Stimulated activated CD4-positive, alpha-beta T cell treated with anti-CD3 and anti-CD28 coated beads, Interleukin-2, amount 100 ng/mL, for 4 hours (primary cell): Measurements from ENCODE around the gene KAZN.
"Not testable (repeated sequence)": the region's sequence is repeated elsewhere in the genome, so short reads cannot be mapped to it uniquely, and the experiment has no call there.

Experiments used
- DNase-seq: peaks from one replicate; pipeline ENCODE4 v3.0.0-alpha.2; 2020; ENCODE audit warnings: low read depth

The KAZN gene

DNA sequence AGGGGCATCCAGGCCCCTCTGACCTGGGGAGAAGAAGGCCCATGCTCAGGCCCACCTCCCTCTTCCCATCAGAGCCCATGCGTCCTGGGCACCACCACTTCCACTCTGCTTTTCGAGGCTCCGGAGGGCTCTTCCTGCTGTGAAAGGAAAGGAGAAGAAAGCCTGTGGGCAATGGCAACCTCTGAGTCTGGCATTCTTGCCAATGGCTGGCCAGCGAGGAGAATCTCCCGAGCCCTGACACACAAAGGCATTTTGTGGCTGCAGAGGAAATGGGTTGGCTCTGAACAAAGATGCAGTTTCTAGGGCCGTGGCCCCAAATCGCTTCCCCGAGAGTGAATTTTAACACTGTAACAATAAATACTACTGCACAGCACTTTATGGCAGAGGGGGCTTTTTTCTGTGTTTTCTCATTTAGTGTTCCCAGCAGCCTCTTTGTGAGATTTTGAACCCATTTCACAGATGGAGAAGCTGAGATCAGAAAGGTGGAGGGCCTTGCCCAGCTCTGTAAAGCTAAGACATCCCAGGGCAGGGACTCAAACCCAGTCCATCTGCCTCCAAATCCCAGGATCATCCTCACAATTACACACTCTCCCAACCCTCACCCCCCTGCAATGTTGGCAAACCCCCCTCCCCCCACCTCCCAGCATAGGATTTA lies 519.3 kb downstream of the KAZN start:
- no peak for DNase-seq

DNA sequence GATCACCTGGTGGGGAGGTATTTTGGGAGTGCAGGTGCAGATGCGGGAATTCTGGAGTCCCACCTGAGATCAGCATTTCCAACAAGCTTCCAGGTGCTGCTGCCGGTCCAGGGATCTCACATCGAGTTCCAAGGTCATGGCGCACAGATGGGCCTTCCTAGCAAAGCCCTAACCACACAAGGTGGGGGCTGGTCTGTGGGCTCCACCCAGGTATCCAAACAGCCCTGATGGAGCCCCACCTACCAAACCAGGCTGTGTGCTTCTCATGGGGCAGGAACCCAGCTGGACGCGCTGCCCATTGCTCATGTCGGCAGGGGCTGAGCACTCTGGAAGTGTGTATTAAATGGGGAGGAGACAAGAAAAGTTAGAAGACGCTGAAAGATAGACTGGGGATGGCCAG lies 520.1 kb downstream of the KAZN start:
- DNase-seq, result no peak

DNA sequence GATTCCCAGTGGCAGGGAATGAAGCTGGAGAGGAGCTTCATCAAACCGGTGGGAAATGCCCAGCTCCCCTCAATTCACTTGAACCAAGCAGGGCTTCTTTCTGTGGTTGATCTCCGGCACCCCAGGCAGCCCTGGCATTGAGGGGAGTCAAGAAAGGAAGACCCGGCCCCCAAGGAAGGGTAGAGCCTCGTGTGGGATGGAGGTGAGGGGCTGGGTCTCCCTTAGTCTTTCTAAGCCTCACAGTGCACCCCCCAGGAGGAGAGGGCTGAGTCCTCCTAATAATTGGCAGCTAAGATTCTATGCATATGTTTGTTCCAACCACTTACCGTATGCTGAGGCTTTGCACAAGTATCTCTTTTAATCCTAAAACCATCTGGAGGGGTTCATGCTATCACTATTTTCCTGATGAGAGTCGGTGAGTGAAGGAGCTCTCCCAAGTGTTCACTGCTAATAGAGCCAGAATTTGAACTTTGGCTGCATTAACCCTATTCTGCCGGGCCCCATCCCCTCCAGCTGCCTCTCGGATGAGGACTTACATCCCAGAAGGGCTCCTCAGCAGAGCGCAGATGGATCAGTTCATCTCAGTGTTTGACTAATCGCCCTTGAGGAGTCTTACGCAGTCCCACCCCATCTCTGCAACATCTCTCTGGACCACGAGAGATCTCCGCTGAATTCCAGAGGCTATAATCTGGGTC lies 521.9 kb downstream of the KAZN start:
- no peak for DNase-seq

DNA sequence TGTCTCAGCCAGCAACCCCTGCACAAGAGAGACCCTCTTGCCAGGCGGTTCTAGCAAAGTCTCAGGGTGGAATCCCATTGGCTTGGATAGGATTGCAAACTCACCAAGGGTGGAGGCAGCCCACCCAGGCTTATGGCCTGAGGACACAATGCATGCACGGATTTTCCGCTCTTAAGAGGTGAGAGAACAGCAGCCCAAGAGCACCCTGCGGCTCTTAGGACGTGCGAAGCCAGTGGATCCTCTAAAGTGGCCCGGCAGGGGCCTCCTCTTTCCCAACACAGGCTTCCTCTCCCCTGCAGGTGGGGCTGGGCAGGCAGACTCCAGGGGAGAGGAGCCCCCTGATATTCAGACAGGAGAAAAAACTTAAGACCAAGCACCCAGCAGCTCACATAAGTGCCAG lies 523.8 kb downstream of the KAZN start:
- no peak for DNase-seq

DNA sequence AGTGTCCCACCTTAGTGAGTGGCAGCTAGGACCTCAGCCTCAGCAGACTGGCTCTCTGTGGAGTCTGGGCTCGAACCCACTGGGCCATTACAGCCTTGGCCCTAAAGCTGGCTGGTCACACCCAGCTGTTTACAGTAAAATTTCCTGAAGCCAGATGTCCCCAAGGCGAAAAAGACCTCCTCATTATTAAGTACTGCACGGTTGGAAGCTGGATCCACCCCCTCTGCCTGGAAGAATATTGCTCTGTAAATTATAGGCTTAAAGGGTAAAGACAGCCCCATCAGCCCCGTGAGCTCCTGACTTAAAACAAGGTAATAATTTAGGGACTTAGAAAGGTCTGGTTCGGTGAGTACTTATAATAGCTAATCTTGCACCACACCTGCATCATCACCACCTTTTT lies 524.8 kb downstream of the KAZN start:
- no peak for DNase-seq

DNA sequence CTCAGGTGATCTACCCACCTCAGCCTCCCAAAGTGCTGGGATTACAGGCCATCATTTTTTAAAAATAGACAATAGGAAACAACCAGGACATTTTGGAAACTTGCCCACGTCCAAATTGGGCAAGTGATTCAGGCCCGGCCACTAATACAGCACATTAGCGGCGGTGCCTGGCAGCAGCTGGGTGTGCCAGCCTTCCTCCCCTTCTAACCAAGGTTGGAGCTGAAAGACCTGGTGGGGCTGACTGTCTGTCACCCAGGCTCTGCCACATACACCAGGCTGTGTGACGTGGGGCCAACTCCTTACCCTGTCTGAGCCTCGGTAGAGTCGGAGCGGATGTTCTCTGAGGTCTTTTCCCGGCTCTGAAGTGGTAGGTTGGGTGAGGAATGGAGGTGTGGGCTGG lies 525.4 kb downstream of the KAZN start:
- DNase-seq, result no peak

DNA sequence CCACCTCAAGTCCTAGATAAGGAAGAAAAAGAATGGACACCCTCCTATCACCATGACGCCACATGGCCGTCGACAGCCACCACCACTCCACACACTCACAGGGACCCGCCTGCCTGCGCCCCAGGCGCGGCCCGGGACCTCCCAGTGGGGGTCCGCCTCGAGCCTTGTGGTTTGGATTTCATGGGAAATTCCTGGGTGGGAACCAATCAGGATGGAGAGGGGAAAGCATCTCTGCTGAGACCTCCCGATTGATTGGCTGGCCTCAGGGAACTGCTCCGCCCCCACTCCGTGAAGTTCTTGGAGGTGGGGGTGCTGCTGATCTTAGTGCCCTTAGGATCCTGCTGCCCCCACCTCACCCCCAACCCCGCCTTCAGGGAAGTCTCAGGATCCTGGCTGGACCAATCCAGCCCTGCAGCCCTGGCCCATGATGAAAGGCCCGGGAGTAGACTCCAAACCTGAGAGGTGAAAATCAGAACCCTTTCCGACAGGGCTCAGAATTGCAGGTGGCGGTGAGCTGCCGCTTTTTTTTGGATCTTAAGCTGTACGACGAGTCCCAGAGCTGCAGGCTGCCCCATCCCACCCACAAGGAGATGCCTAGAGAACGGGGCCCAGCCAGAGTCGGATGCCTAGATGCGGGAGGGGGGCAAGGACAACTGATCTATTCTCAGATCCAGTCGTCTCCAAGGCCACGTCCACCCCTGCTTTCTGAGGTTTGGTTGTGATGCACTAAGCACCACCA lies 526.0 kb downstream of the KAZN start:
- no peak for DNase-seq

DNA sequence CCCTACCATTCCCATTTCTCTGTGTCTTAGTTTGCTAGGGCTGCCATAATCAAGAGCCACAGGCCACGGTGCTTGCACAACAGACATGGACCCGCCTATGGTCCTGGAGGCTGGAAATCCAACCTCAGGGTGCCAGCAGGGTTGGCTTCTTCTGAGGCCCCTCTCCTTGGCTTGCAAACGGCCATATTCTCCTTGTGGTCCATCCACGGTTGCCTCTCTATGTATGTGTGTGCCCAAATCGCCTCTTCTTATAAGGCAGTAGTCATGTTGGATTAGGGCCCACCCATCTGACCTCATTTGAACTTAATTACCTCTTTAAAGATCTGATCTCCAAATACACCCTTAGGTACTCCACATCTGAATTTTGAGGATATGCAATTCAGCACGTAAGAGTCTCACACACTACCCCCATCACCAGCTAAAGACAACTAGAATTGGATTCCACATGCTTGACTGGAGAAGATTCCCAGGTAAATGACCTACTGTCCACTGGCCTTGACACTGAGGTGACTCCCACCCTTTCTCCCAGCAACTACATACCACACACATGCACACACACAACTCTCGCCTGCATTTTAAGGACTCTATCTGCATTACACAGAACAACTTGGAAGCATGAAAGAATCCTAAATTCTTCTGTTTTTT lies 526.7 kb downstream of the KAZN start:
- no peak for DNase-seq

DNA sequence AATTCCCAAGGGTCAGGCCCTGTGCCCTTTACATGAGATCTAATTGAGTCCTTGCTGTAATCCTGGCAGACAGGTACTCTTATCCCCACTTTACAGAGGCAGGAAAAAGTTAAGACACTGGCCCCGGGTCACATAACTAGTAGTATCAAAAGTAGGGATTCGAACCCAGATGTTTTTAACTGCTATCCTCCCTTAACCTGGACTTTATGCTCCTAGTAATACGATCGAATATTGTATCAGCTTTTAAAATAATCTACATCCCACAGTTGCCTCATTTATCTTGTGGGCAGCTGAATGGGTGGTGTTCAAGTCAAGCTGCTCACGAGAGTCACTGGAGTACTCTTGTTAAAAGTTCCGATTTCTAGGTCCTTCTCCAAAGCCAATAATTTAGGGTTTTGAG lies 529.6 kb downstream of the KAZN start:
- DNase-seq, result no peak

DNA sequence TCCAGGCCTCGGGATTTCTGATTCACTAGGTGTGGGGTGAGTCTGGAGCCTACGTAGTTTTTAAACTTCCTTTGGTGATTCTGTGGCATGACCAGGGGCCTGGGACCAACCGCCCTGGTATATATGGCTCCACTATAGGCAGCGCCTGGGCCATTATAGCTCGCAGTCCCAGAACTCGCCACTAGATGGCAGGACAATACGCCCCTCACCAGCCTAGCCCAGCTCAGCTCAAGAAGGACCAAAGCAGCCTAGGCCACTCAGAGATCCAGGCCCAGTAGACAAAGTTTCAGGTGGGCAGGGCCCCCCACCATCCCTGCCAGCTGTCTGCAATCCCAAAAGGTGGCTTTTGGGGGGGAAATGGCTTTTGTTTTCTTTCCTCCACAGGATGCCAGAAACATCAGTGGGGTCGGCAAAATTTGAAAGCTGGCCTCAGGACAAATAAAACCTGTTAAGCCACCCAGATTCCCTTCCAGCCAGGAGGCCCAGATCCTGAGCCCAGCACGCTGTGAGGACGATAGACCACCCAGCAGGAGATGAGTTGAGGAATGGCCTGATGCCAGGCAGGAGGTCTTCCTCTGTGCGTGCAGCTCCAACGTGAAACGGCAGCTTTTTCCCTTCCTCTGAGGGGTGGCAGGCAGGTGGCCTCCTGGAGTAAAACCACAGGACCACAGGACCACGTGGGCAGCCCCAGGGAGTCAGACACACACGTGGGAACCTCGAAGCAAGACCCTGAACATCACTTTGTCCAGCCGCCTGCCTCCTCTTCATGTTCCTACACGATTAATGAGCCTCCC lies 530.2 kb downstream of the KAZN start:
- peak; percentile 41 for DNase-seq

DNA sequence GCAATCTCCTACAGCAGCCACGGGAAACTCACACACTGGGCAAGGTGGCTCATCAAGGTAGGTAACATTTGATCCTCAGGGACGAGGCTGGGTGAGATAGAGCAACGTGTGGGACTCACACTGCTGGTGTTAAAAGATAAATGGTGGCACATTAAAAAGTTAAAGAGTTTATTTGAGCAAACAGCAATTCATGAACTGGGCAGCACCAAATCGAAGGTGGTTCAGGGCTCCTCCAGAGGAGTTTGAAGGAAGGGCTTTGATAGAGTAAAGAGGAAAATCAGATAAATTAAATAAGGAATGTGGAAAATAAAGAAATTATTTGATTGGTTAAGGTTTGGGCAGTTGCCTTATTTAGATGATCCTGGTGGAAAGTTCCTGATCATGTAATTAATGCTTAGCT lies 531.5 kb downstream of the KAZN start:
- DNase-seq, result no peak

DNA sequence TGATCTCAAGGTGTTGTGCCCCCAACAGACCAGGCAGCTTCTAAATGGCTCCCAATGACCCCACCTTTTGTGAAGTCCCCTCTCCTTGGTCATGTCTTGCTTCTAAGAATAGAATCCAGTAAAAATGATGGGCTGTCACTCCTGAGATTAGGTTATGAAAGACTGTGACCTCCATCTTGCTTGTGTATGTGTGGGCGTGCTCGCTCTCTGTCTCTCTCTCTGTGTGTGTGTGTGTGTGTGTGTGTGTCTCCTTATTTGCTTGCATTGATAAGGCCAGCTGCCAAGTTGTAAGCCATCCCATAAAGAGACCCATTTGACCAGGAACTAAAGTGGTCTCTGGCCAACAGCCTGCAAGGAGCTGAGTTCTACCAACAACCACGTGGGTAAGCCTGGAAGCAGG lies 532.1 kb downstream of the KAZN start:
- no peak for DNase-seq

DNA sequence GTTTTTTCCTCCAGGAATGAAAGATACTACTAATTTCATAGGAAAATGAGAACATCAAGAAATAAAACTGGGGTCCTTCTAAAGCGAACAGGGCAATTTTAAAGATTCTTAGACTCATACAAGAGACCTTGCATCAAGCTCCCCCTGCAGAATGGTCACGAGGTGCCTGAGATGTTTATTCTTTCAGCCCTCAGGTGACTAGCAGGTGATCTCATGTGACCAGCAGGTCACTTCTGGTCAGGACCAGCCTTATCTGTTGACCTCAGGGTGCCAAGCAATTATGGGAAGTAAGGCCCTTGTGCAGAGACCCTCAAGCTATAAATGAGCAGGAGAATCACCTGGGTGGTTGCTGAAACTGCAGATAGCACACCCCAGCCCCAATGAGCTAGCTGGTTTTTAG lies 534.5 kb downstream of the KAZN start:
- DNase-seq, result no peak

DNA sequence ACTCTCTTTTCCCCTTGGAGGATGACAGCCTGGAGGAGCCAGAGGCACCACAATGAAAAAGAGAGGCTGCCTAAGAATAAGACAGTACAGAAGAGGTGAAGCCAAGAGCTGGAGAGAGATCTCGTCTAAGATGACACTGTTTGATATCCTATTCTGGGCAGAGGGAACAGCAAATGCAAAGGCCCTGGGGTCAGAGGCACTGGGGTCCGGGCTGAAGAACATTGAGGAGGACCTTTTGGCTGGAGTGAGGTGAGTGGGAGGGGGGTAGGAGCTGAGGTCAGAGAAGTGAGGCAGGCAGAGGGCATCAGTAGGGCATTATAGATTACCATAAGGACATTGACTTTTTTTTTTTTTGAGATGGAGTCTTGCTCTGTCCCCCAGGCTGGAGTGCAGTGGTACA lies 535.8 kb downstream of the KAZN start:
- DNase-seq, result no peak

DNA sequence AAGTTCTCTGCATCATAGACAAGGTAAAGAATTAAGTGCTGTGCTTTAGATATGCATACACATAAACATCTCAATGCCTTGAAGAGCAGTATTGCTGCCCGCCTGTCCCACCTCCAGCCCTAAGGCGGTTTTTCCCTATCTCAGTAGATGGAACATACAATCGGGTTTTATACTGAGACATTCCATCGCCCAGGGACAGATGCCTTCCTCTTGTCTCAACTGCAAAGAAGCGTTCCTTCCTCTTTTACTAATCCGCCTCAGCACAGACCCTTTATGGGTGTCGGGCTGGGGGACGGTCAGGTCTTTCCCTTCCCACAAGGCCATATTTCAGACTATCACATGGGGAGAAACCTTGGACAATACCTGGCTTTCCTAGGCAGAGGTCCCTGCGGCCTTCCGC lies 537.1 kb downstream of the KAZN start:
- DNase-seq, result not testable (repeated sequence)

DNA sequence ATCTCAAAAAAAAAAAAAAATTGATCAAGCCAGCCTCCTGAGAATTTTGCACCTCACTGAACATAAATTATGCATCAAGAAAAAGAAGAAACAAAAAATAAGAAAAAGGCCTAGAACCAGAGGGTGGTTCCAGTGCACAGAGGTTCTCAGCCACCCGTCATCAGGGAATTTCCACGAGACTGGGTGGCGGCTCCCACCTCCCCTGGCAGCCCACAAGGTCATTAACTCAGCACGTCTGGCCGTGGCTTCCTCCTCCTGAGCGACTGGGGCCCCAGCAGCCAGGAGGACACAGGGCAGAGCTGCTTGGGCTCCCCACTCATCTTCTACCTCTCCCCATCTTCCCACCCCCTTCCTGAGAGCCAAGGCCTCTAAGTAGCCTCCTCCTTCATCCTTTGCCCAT lies 539.3 kb downstream of the KAZN start:
- DNase-seq, result no peak

DNA sequence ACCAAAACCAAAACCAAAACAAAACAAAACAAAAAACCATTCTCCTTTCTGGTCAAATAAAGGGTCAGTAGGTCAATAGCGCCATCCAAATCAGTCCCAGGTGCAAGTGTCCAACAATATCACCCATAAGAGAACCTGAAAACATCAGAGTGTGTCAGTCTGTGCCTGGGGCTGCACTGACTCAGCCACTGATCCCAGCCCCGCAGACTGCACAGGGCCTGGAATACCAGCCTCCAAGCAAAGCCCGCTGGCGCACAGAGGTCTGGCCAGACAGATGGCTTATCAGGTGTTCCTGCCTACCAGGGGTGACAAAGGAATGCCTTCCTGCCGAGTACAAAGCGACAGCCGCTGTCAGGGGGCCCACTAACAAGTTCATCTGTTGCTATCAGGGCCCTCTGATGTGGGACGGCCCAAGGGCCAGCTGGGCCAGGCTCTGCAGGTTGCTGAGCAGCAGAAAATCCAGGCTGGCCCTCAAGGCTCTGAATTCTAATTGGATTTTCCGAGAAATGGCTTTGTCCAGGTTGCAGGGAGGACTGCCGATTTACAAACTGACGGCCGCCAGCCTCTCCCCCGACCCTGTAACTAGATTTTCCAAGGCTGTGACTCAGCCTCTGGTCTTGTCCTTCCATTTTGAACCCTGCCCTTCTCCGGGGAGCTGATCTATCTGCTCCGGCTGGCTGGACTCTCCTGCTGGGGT lies 541.3 kb downstream of the KAZN start:
- no peak for DNase-seq

DNA sequence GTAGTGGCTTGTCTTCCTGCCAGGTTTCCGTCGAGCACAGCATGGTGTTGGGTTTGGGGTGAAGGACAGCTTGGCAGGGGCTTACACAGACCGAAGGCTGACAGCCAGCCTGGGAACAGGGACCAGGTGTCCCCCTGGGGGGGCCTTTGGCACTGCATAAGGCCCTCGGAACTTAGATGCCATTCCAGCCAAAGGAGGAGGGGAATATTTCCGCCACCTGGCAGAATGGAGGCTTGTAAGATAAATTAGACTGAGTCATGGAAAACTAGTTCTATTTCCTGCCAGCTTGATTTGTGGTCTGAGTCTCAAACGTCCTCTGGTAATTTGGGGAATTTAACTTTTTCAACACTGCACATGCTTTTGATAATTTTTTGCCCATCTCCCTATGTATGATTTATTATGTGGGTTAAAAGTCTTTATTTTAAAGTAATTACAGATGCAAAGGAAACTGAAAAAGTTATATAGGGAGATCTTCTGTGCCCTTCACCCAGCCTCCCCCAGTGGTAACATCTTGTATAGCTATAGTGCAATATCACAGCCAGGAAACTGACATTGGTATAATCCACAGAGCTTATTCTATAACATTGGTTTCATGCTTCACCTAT lies 543.6 kb downstream of the KAZN start:
- no peak for DNase-seq

DNA sequence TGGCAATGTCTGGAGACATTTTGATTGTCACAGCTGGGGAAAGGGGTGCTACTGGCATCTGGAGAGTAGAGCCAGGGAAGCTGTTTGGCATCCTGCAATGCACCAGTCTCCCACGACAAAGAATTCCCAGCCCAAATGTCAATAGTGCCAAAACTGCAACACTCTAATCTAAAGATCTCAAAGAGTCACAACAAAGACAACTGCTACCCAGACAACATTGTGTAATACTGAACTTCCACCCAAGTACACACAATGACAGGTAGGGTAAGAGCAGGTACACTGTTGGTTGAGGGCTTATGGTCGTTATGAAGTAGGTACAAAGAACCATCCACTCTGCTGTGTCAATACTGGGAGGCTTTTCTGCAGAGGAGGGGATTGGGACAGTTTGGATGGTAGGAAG lies 546.8 kb downstream of the KAZN start:
- DNase-seq, result no peak

DNA sequence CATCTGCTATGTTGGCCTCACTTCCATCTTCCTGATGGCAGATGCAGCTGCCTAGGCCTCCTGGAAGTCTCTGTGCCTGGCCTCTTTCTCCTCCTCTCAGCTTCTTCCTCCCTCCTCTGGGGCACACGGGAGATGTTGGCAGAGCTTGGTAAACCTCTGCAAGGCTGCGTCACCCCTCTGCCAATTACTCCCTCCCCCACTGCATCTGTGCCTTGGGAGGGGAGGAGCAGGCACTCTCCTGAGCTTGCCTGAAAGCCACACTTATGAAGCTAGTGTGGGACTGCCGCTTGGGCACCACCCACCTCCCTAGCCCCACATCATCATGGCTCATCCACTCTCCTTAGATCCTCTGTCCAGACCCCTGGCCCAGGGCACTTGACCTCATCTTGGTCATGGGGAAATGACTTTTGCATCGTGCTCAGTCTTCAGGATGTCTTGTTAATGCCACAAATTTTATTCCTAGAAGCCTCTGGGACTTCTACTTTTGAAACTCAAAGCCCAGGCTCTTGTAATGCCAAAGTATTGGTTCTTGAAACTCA lies 547.7 kb downstream of the KAZN start:
- no peak for DNase-seq

DNA sequence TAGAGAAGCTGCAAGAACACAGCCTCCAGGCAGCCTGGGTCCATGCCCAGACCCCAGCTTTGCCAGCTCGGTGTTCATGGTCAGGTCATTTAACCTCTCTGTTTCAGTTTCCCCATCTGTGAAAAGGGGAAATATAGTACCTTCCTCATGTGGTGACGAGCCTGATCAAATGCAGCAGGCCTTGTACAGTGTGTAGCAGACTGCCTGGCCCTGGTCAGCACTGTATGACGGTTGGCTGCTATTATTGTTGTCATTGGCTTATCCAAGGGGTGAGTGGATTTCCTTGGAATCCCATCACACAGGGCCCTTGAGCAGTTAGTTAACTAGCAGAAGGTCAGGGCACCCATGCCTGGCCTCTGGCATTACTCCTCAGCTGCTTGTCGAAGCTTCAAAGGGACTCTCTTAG lies 548.5 kb downstream of the KAZN start:
- no peak for DNase-seq
